Liver (tissue), 9 donors: ENCODE measurements around the gene TLR9. TPM values are rescaled to one million over a fixed set of nuclear protein-coding genes. Genes with fewer than 3 reads are reported as not detected.

Experiments used
- DNase-seq: peaks from one replicate; pipeline ENCODE4 v3.0.0-alpha.2; 2017; ENCODE audit warnings: low spot score
- H3K27ac ChIP-seq, 2 donors: one replicate each; pipeline ENCODE4 v1.7.0; 2013; ENCODE audit warnings: inconsistent platforms in 2 of 2, low read length in 2 of 2, control low read depth in 1 of 2, low read depth in 1 of 2, mild to moderate bottlenecking in 1 of 2
- H3K27me3 ChIP-seq, 4 donors: one replicate each; pipeline versions ENCODE4 v1.6.1 to v1.7.0; 2013; ENCODE audit warnings: low read length in 3 of 4, inconsistent platforms in 1 of 4, mild to moderate bottlenecking in 1 of 4, moderate library complexity in 1 of 4; ENCODE audit not compliant: control insufficient read depth in 4 of 4, insufficient read depth in 4 of 4
- H3K36me3 ChIP-seq, 4 donors: one replicate each; pipeline versions ENCODE4 v1.6.1 to v1.7.0; 2013; ENCODE audit warnings: low read length in 3 of 4, mild to moderate bottlenecking in 3 of 4, low read depth in 1 of 4, moderate library complexity in 1 of 4; ENCODE audit not compliant: control insufficient read depth in 4 of 4, insufficient read depth in 3 of 4
- H3K4me1 ChIP-seq, 4 donors: one replicate each; pipeline versions ENCODE4 v1.6.1 to v1.7.0; 2013; ENCODE audit warnings: low read length in 3 of 4, mild to moderate bottlenecking in 3 of 4, moderate library complexity in 1 of 4; ENCODE audit not compliant: control insufficient read depth in 4 of 4, insufficient read depth in 4 of 4
- H3K4me3 ChIP-seq, 3 donors: one replicate each; pipeline versions ENCODE4 v1.6.1 to v1.7.0; 2013; ENCODE audit warnings: low read length in 3 of 3, control low read depth in 1 of 3, low read depth in 1 of 3, mild to moderate bottlenecking in 1 of 3
- H3K9ac ChIP-seq, 2 donors: one replicate each; pipeline ENCODE4 v1.7.0; 2013; ENCODE audit warnings: low read length in 2 of 2, mild to moderate bottlenecking in 2 of 2, moderate library complexity in 2 of 2, control low read depth in 1 of 2, low read depth in 1 of 2
- H3K9me3 ChIP-seq, 4 donors: one replicate each; pipeline versions ENCODE4 v1.6.1 to v1.7.0; 2013; ENCODE audit warnings: low read length in 3 of 4; ENCODE audit not compliant: control insufficient read depth in 4 of 4
- ATF3 ChIP-seq: IDR thresholded peaks from 2 replicates; pipeline ENCODE4 v1.6.1; 2016; ENCODE audit warnings: antibody characterized with exemption
- CTCF ChIP-seq: fragments of 150-350 bp; IDR thresholded peaks from 2 replicates; pipeline ENCODE4 v1.5.1; 2017; ENCODE audit warnings: improper control_type of control experiment, low read depth, low read length; ENCODE audit not compliant: missing input control
- EGR1 ChIP-seq, 2 donors: IDR thresholded peaks; 2 replicates each; pipeline ENCODE4 v1.6.1; 2016 to 2018; ENCODE audit warnings: antibody characterized with exemption in 2 of 2, low read depth in 2 of 2
- FOXA1 ChIP-seq: IDR thresholded peaks from 2 replicates; pipeline ENCODE4 v1.6.1; 2016; ENCODE audit warnings: antibody characterized with exemption
- FOXA2 ChIP-seq: IDR thresholded peaks from 2 replicates; pipeline ENCODE4 v1.6.1; 2016; ENCODE audit warnings: antibody characterized with exemption
- GABPA ChIP-seq, 2 donors: IDR thresholded peaks in 1 of 2; conservative IDR thresholded peaks in 1 of 2; 2 replicates each; pipeline ENCODE4 v1.6.1; 2016; ENCODE audit warnings: antibody characterized with exemption in 2 of 2, mild to moderate bottlenecking in 1 of 2, moderate library complexity in 1 of 2
- HNF4A ChIP-seq, 2 donors: conservative IDR thresholded peaks; 2 replicates each; pipeline ENCODE4 v1.6.1; 2016; ENCODE audit warnings: antibody characterized with exemption in 2 of 2, mild to moderate bottlenecking in 2 of 2
- HNF4G ChIP-seq: IDR thresholded peaks from 2 replicates; pipeline ENCODE4 v1.6.1; 2016; ENCODE audit warnings: antibody characterized with exemption
- JUND ChIP-seq, 2 donors: IDR thresholded peaks; 2 replicates each; pipeline ENCODE4 v1.6.1; 2016; ENCODE audit warnings: antibody characterized with exemption in 2 of 2
- MAX ChIP-seq: IDR thresholded peaks from 2 replicates; pipeline ENCODE4 v1.6.1; 2016; ENCODE audit warnings: antibody characterized with exemption
- NR2F2 ChIP-seq: IDR thresholded peaks from 2 replicates; pipeline ENCODE4 v1.6.1; 2016; ENCODE audit warnings: antibody characterized with exemption
- RAD21 ChIP-seq, 2 donors: IDR thresholded peaks; 2 replicates each; pipeline ENCODE4 v1.6.1; 2016; ENCODE audit warnings: antibody characterized with exemption in 2 of 2, mild to moderate bottlenecking in 2 of 2
- REST ChIP-seq: IDR thresholded peaks from 2 replicates; pipeline ENCODE4 v1.6.1; 2016; ENCODE audit warnings: antibody characterized with exemption, mild to moderate bottlenecking
- RXRA ChIP-seq, 2 donors: IDR thresholded peaks; 2 replicates each; pipeline ENCODE4 v1.6.1; 2017 to 2018; ENCODE audit warnings: antibody characterized with exemption in 2 of 2, mild to moderate bottlenecking in 1 of 2
- SP1 ChIP-seq: IDR thresholded peaks from 2 replicates; pipeline ENCODE4 v1.6.1; 2018; ENCODE audit warnings: antibody characterized with exemption, mild to moderate bottlenecking
- TAF1 ChIP-seq: conservative IDR thresholded peaks from 2 replicates; pipeline ENCODE4 v1.6.1; 2016; ENCODE audit warnings: antibody characterized with exemption, mild to moderate bottlenecking
- YY1 ChIP-seq: IDR thresholded peaks from 2 replicates; pipeline ENCODE4 v1.6.1; 2016; ENCODE audit warnings: antibody characterized with exemption, mild to moderate bottlenecking
- ZBTB33 ChIP-seq: IDR thresholded peaks from 2 replicates; pipeline ENCODE4 v1.6.1; 2016; ENCODE audit warnings: antibody characterized with exemption
- WGBS: extraction: QIAGEN DNeasy Blood & Tissue Kit; methylation state at CpG from one replicate; pipeline ENCODE4 v1.1.7; 2013; 5-methylcytosine and 5-hydroxymethylcytosine counted together
- polyA plus RNA-seq, 2 donors: library from polyadenylated mRNA; stranded (reverse) in 1 of 2; unstranded in 1 of 2; fragments of 200-250 nt in 1 of 2; fragments of >200 nt in 1 of 2; fragmentation: Nextera tagmentation in 1 of 2; extraction: Ambion mirVana in 1 of 2; gene quantifications; one replicate each; pipeline versions ENCODE4 v1.2.1 to v1.2.3, GENCODE V29; 2013 to 2015
- total RNA-seq, 2 donors: library from RNA; depleted of rRNA; stranded (reverse); fragments of >200 nt; gene quantifications; one replicate each; pipeline ENCODE4 v1.2.3, GENCODE V29; 2014
- donor health status: healthy.
- donor health status: healthy.
- donor health status: healthy.
- donor health status: healthy.
- donor health status: healthy.

The TLR9 gene
- total and polyA plus RNA-seq, 4 donors: 0.02 TPM; not detected in 3

- Histone ChIP-seq H3K9ac (no peak overlapping the region), H3K4me1 (peaks cover 17 to 46% (median 28%) of the 10 kb centered on the region in 4 donors), H3K4me3 (no peak overlapping the region), H3K9me3 (no peaks in the 10 kb centered on the region), H3K27ac (no peak overlapping the region), H3K36me3 (no peaks in the 10 kb centered on the region), H3K27me3 (no peaks in the 10 kb centered on the region)
- 96% methylated on average over 6 of the region's 6 CpGs for WGBS
- DNase-seq: peak; percentile 29
- TF ChIP-seq HNF4G (no peak), YY1 (no peak), MAX (no peak), SP1 (no peak), ATF3 (no peak), RAD21 (IDR thresholded peaks at IDR 0.05) (no peak), NR2F2 (no peak), GABPA (IDR thresholded peaks at IDR 0.05 in 1 of 2, conservative IDR thresholded peaks at IDR 0.05 in 1 of 2) (no peak), FOXA2 (no peak), HNF4A (conservative IDR thresholded peaks at IDR 0.05) (no peak), CTCF (no peak), RXRA (IDR thresholded peaks at IDR 0.05) (no peak), FOXA1 (no peak), ZBTB33 (no peak), REST (no peak), TAF1 (no peak), EGR1 (IDR thresholded peaks at IDR 0.05; ENCODE audit: low read depth in 2 of 2) (no peak), JUND (IDR thresholded peaks at IDR 0.05) (no peak)
Observed at GRCh38 chr3:52185311-52185710, 40.1 kb downstream of the TLR9 start.
